Activated CD4-positive, alpha-beta T cell treated with anti-CD3 and anti-CD28 coated beads, Interleukin-2, amount 10 ng/mL, durations not matched to agents 7 days and 5 days (primary cell): ENCODE measurements around the gene MAP3K1. TPM values are rescaled to one million over a fixed set of nuclear protein-coding genes. Genes with fewer than 3 reads are reported as not detected.

Experiments
- CTCF ChIA-PET: fragments of 350-600 bp; sonication (Branson Sonifier 250); formaldehyde crosslinking; loops from one replicate; lab custom pipeline; 2021; ENCODE audit warnings: antibody characterized with exemption; lab: Charles Lee
- POLR2A ChIA-PET: fragments of 350-600 bp; sonication (Branson Sonifier 250); formaldehyde crosslinking; loops from one replicate; lab custom pipeline; 2021; ENCODE audit warnings: antibody characterized with exemption; lab: Charles Lee
- DNase-seq: peaks from one replicate; pipeline ENCODE4 v3.0.0-alpha.2; 2020
- H3K27ac Mint-ChIP-seq: one replicate; pipeline ENCODE4 v1.8.0; 2021; ENCODE audit warnings: mild to moderate bottlenecking, moderate library complexity, mixed read lengths
- H3K27me3 Mint-ChIP-seq: one replicate; pipeline ENCODE4 v1.8.0; 2021; ENCODE audit warnings: mixed read lengths
- H3K36me3 Mint-ChIP-seq: one replicate; pipeline ENCODE4 v1.8.0; 2021; ENCODE audit warnings: low read depth, mixed read lengths
- H3K4me1 Mint-ChIP-seq: one replicate; pipeline ENCODE4 v1.8.0; 2021; ENCODE audit warnings: mixed read lengths
- H3K4me3 Mint-ChIP-seq: one replicate; pipeline ENCODE4 v1.8.0; 2021; ENCODE audit warnings: mild to moderate bottlenecking, moderate library complexity, mixed read lengths
- H3K9me3 Mint-ChIP-seq: one replicate; pipeline ENCODE4 v1.8.0; 2021; ENCODE audit warnings: mixed read lengths
- total RNA-seq, 2 experiments: library from RNA; stranded (reverse); gene quantifications; one replicate each; pipeline ENCODE4 v1.2.3, GENCODE V29; 2021

Gene MAP3K1
- total RNA-seq, 2 experiments from 2014 or later, result 59.9 to 63.9 TPM

- H3K4me3 Mint-ChIP-seq, result no peak overlapping the region
- no peaks in the 10 kb centered on the region for H3K9me3 Mint-ChIP-seq
- H3K4me1 Mint-ChIP-seq, result peaks cover 5% of the 10 kb centered on the region
- no peak for DNase-seq
- CTCF ChIA-PET, result interaction anchor here (1.1 kb wide), 1 partner anchor 293 kb away, joined by 3 read pairs; no protein-coding TSS in a partner anchor
- POLR2A ChIA-PET, result no interaction called here
- peaks cover 33% of the 10 kb centered on the region for H3K36me3 Mint-ChIP-seq
- no peak overlapping the region for H3K27ac Mint-ChIP-seq
- peaks cover 2% of the 10 kb centered on the region for H3K27me3 Mint-ChIP-seq
Measured at GRCh38 chr5:56898213-56898612, 82.9 kb downstream of the MAP3K1 start.

GRCh38 chr5:56900395-56900794 lies 85.0 kb downstream of the MAP3K1 start:
- DNase-seq, result no peak
- H3K36me3 Mint-ChIP-seq, result peaks cover 16% of the 10 kb centered on the region
- no peak overlapping the region for H3K27ac Mint-ChIP-seq
- H3K27me3 Mint-ChIP-seq, result peaks cover 4% of the 10 kb centered on the region
- H3K9me3 Mint-ChIP-seq, result no peaks in the 10 kb centered on the region
- no peaks in the 10 kb centered on the region for H3K4me1 Mint-ChIP-seq
- ChIA-PET CTCF (interaction anchor here (1.0 to 1.9 kb wide), 5 partner anchors 10 to 329 kb away, joined by 3 to 7 read pairs (median 6); no protein-coding TSS in a partner anchor), POLR2A (no interaction called here)
- H3K4me3 Mint-ChIP-seq, result no peak overlapping the region

- Mint-ChIP-seq H3K27me3 (peaks cover 4% of the 10 kb centered on the region), H3K4me3 (no peak overlapping the region), H3K4me1 (no peaks in the 10 kb centered on the region), H3K36me3 (peaks cover 12% of the 10 kb centered on the region), H3K9me3 (no peaks in the 10 kb centered on the region), H3K27ac (no peak overlapping the region)
- peak; percentile 55 for DNase-seq
- ChIA-PET POLR2A (no interaction called here), CTCF (interaction anchor here (1.0 to 2.0 kb wide), 8 partner anchors 10 to 636 kb away, joined by 3 to 7 read pairs (median 5); no protein-coding TSS in a partner anchor)
Measured at GRCh38 chr5:56900858-56901578, 85.7 kb downstream of the MAP3K1 start.

GRCh38 chr5:56908942-56909293 lies 93.6 kb downstream of the MAP3K1 start:
- POLR2A ChIA-PET, result no interaction called here
- Mint-ChIP-seq H3K27ac (peak overlapping the region; percentile 89), H3K36me3 (no peaks in the 10 kb centered on the region), H3K4me1 (peaks cover 24% of the 10 kb centered on the region), H3K9me3 (no peaks in the 10 kb centered on the region), H3K4me3 (peak overlapping the region; percentile 83), H3K27me3 (peaks cover 14% of the 10 kb centered on the region)
- no peak for DNase-seq
- CTCF ChIA-PET, result interaction anchor here (1.0 kb wide), 1 partner anchor 14 kb away, joined by 3 read pairs; no protein-coding TSS in a partner anchor

- Mint-ChIP-seq H3K36me3 (no peaks in the 10 kb centered on the region), H3K9me3 (no peaks in the 10 kb centered on the region), H3K27me3 (peaks cover 14% of the 10 kb centered on the region), H3K4me1 (peaks cover 24% of the 10 kb centered on the region), H3K27ac (peak within 1 kb of the TSS; percentile 89), H3K4me3 (peak within 1 kb of the TSS; percentile 83)
- ChIA-PET POLR2A (no interaction called here), CTCF (interaction anchor here (0.6 to 1.4 kb wide), 6 partner anchors 9 to 346 kb away, joined by 3 to 5 read pairs (median 3); no protein-coding TSS in a partner anchor)
- peak; percentile 91 for DNase-seq
Measured at GRCh38 chr5:56909294-56910209, 94.2 kb downstream of the MAP3K1 start, which contains the start of gene SETD9. TSS of gene SETD9 (plus strand) at chr5:56909596. CDS start at chr5:56909646, 50 bp downstream.

- peak overlapping the region; percentile 83 for H3K4me3 Mint-ChIP-seq
- H3K36me3 Mint-ChIP-seq, result no peaks in the 10 kb centered on the region
- H3K27me3 Mint-ChIP-seq, result peaks cover 14% of the 10 kb centered on the region
- H3K27ac Mint-ChIP-seq, result peak overlapping the region; percentile 86
- ChIA-PET POLR2A (no interaction called here), CTCF (interaction anchor here (0.6 to 1.7 kb wide), 8 partner anchors 8 to 303 kb away, joined by 3 to 6 read pairs (median 3); no protein-coding TSS in a partner anchor)
- no peaks in the 10 kb centered on the region for H3K9me3 Mint-ChIP-seq
- DNase-seq, result no peak
- peaks cover 24% of the 10 kb centered on the region for H3K4me1 Mint-ChIP-seq
Measured at GRCh38 chr5:56910210-56910965, 95.0 kb downstream of the MAP3K1 start.

- Mint-ChIP-seq H3K36me3 (no peaks in the 10 kb centered on the region), H3K27me3 (peaks cover 4% of the 10 kb centered on the region), H3K9me3 (no peaks in the 10 kb centered on the region), H3K4me3 (no peak overlapping the region), H3K4me1 (peaks cover 25% of the 10 kb centered on the region), H3K27ac (no peak overlapping the region)
- POLR2A ChIA-PET, result no interaction called here
- no peak for DNase-seq
- CTCF ChIA-PET, result interaction anchor here (1.3 kb wide), 1 partner anchor 10 kb away, joined by 3 read pairs; no protein-coding TSS in a partner anchor
Measured at GRCh38 chr5:56913766-56914165, 98.4 kb downstream of the MAP3K1 start.

- Mint-ChIP-seq H3K27ac (no peak overlapping the region), H3K9me3 (no peaks in the 10 kb centered on the region), H3K4me1 (peaks cover 20% of the 10 kb centered on the region), H3K27me3 (no peaks in the 10 kb centered on the region), H3K4me3 (no peak overlapping the region), H3K36me3 (no peaks in the 10 kb centered on the region)
- DNase-seq, result no peak
- ChIA-PET POLR2A (no interaction called here), CTCF (no interaction called here)
Measured at GRCh38 chr5:56914678-56915077, 99.3 kb downstream of the MAP3K1 start.

GRCh38 chr5:56917534-56917933 lies 102.2 kb downstream of the MAP3K1 start:
- no peaks in the 10 kb centered on the region for H3K9me3 Mint-ChIP-seq
- H3K27ac Mint-ChIP-seq, result no peak overlapping the region
- no peak overlapping the region for H3K4me3 Mint-ChIP-seq
- H3K27me3 Mint-ChIP-seq, result no peaks in the 10 kb centered on the region
- POLR2A ChIA-PET, result no interaction called here
- DNase-seq, result no peak
- CTCF ChIA-PET, result interaction anchor here (0.7 to 2.0 kb wide), 4 partner anchors 10 to 79 kb away, joined by 3 to 7 read pairs (median 4); no protein-coding TSS in a partner anchor
- peaks cover 7% of the 10 kb centered on the region for H3K4me1 Mint-ChIP-seq
- peaks cover 12% of the 10 kb centered on the region for H3K36me3 Mint-ChIP-seq

GRCh38 chr5:56918054-56918453 lies 102.7 kb downstream of the MAP3K1 start:
- Mint-ChIP-seq H3K9me3 (no peaks in the 10 kb centered on the region), H3K27me3 (no peaks in the 10 kb centered on the region), H3K27ac (no peak overlapping the region), H3K4me1 (peaks cover 7% of the 10 kb centered on the region), H3K36me3 (peaks cover 16% of the 10 kb centered on the region), H3K4me3 (no peak overlapping the region)
- DNase-seq, result no peak
- ChIA-PET CTCF (interaction anchor here (0.9 to 2.0 kb wide), 4 partner anchors 7 to 78 kb away, joined by 3 to 7 read pairs (median 5); no protein-coding TSS in a partner anchor), POLR2A (no interaction called here)

- Mint-ChIP-seq H3K27me3 (no peaks in the 10 kb centered on the region), H3K9me3 (no peaks in the 10 kb centered on the region), H3K4me3 (no peak overlapping the region), H3K4me1 (peaks cover 7% of the 10 kb centered on the region), H3K36me3 (peaks cover 32% of the 10 kb centered on the region), H3K27ac (no peak overlapping the region)
- DNase-seq, result no peak
- ChIA-PET POLR2A (no interaction called here), CTCF (interaction anchor here (1.1 kb wide), 1 partner anchor 34 kb away, joined by 3 read pairs; no protein-coding TSS in a partner anchor)
Measured at GRCh38 chr5:56919942-56920662, 104.8 kb downstream of the MAP3K1 start.
